HepG2 (cell line): ENCODE results near the gene ADAMTS17. TPM values are rescaled to one million over a fixed set of nuclear protein-coding genes. Genes with fewer than 3 reads are reported as not detected.

Experiments
- ATAC-seq: fragments of 200-7000 bp; cut with Tn5 transposase; 3 replicates; pipeline ENCODE4 v1.9.1; 2020; ENCODE audit warnings: mild to moderate bottlenecking, moderate library complexity
- BruUV-seq: library from RNA; stranded (reverse); fragments of 400-500 nt; replicated peaks from 2 replicates; lab custom pipeline; 2021; lab: Mats Ljungman, UMichigan
- CTCF ChIA-PET: fragments of 300-600 bp; formaldehyde crosslinking; extraction: SDS; loops from one replicate; lab custom pipeline; 2021; ENCODE audit warnings: low total read pairs, inconsistent platforms, low intra/inter-chr PET ratio; lab: Yijun Ruan, JAX
- POLR2A ChIA-PET: fragments of 350-600 bp; sonication (Branson Sonifier 250); formaldehyde crosslinking; loops from one replicate; lab custom pipeline; 2020; ENCODE audit warnings: antibody characterized with exemption, inconsistent platforms; lab: Yijun Ruan, JAX
- DNase-seq: peaks from one replicate; pipeline ENCODE4 v3.0.0-alpha.2; 2015; ENCODE audit warnings: low spot score
- FAIRE-seq: peaks from 3 replicates; lab custom pipeline; 2011; peaks lifted over from hg19 to GRCh38; lab: Jason Lieb, UNC
- H2AFZ ChIP-seq: one replicate; pipeline ENCODE4 v1.6.1; 2011; ENCODE audit warnings: low read length, inconsistent platforms
- H3K27ac ChIP-seq: fragments of 300-600 bp; 3 replicates; pipeline ENCODE4 v1.8.0; 2011; ENCODE audit warnings: mixed run types, mild to moderate bottlenecking, mixed read lengths, low read length, inconsistent platforms; ENCODE audit not compliant: insufficient read depth; ENCODE audit errors: extremely low read length
- H3K27me3 ChIP-seq, 2 experiments: fragments of 200-600 bp in 1 of 2; 2 replicates in 1 of 2; 3 replicates in 1 of 2; pipeline versions ENCODE4 v1.6.0 to v1.8.0; 2011; ENCODE audit warnings: low read length in 2 of 2, mild to moderate bottlenecking in 2 of 2, moderate library complexity in 2 of 2, inconsistent platforms in 1 of 2; ENCODE audit not compliant: insufficient read depth in 2 of 2, control insufficient read depth in 1 of 2
- H3K36me3 ChIP-seq, 2 experiments: fragments of 200-600 bp in 1 of 2; replicated peaks in 1 of 2; 2 replicates in 1 of 2; 3 replicates in 1 of 2; pipeline versions ENCODE4 v1.5.1 to v1.8.0; 2011; ENCODE audit warnings: low read length in 2 of 2, inconsistent platforms in 1 of 2; ENCODE audit not compliant: insufficient read depth in 2 of 2, control insufficient read depth in 1 of 2
- H3K4me1 ChIP-seq: 2 replicates; pipeline ENCODE4 v1.5.1; 2012; ENCODE audit warnings: low read length, inconsistent platforms; ENCODE audit not compliant: insufficient read depth
- H3K4me2 ChIP-seq: 2 replicates; pipeline ENCODE4 v1.6.0; 2011; ENCODE audit warnings: low read depth, low read length, inconsistent platforms
- H3K4me3 ChIP-seq, 3 experiments: fragments of 200-600 bp in 1 of 3; sonication (generic), shearing (Covaris generic) in 1 of 3; replicated peaks in 1 of 3; 2 replicates each; pipeline ENCODE4 v1.5.1; 2011 to 2016; ENCODE audit warnings: low read length in 3 of 3, inconsistent platforms in 2 of 3, low read depth in 2 of 3, mild to moderate bottlenecking in 2 of 3, control low read depth in 1 of 3, mixed read lengths in 1 of 3; ENCODE audit not compliant: insufficient read depth in 1 of 3
- H3K79me2 ChIP-seq: one replicate; pipeline ENCODE4 v1.6.1; 2011; ENCODE audit warnings: low read length, inconsistent platforms; ENCODE audit not compliant: insufficient read depth
- H3K9ac ChIP-seq: 2 replicates; pipeline ENCODE4 v1.6.0; 2011; ENCODE audit warnings: mild to moderate bottlenecking, low read depth, low read length, inconsistent platforms; ENCODE audit not compliant: insufficient read depth
- H3K9me3 ChIP-seq: 2 replicates; pipeline ENCODE4 v1.5.1; 2012; ENCODE audit warnings: mild to moderate bottlenecking, low read length
- H4K20me1 ChIP-seq: 2 replicates; pipeline ENCODE4 v1.6.0; 2011; ENCODE audit warnings: inconsistent platforms, mild to moderate bottlenecking, low read length, moderate library complexity; ENCODE audit not compliant: insufficient read depth
- AGO1 ChIP-seq: fragments of 200-400 bp; formaldehyde crosslinking; IDR thresholded peaks from 2 replicates; pipeline ENCODE4 v1.6.1; 2017; ENCODE audit warnings: mild to moderate bottlenecking, low read depth, low read length, moderate library complexity; ENCODE audit not compliant: poor library complexity, severe bottlenecking
- ATAD3A ChIP-seq: sonication (generic); formaldehyde crosslinking; IDR thresholded peaks from 2 replicates; pipeline ENCODE4 v1.4.0; 2020; ENCODE audit warnings: missing genetic modification reagents
- DR1 ChIP-seq: sonication (generic); formaldehyde crosslinking; IDR thresholded peaks from 2 replicates; pipeline ENCODE4 v1.8.0; 2021; ENCODE audit warnings: mild to moderate bottlenecking, missing genetic modification reagents, inconsistent platforms
- FOXC1 ChIP-seq: sonication (generic); formaldehyde crosslinking; IDR thresholded peaks from 2 replicates; pipeline ENCODE4 v1.8.0; 2022; ENCODE audit warnings: mild to moderate bottlenecking, missing genetic modification reagents, borderline replicate concordance
- HNRNPK ChIP-seq: fragments of 200-400 bp; formaldehyde crosslinking; IDR thresholded peaks from 2 replicates; pipeline ENCODE4 v1.6.1; 2018; ENCODE audit warnings: low read length, low read depth, moderate library complexity, mild to moderate bottlenecking; ENCODE audit not compliant: poor library complexity, severe bottlenecking
- KLF11 ChIP-seq: IDR thresholded peaks from 2 replicates; pipeline ENCODE4 v1.6.1; 2016; ENCODE audit warnings: missing compliant biosample characterization
- NAIF1 ChIP-seq: sonication (generic); formaldehyde crosslinking; IDR thresholded peaks from 2 replicates; pipeline ENCODE4 v1.5.0; 2020; ENCODE audit warnings: mild to moderate bottlenecking, missing genetic modification reagents, borderline replicate concordance
- RFX1 ChIP-seq: fragments of 450-650 bp; IDR thresholded peaks from 2 replicates; pipeline ENCODE4 v1.6.1; 2017
- SNRNP70 ChIP-seq: fragments of 200-400 bp; formaldehyde crosslinking; IDR thresholded peaks from 2 replicates; pipeline ENCODE4 v1.6.1; 2017; ENCODE audit warnings: mild to moderate bottlenecking, low read depth, low read length, moderate library complexity
- ZBTB7A ChIP-seq: sonication (generic); formaldehyde crosslinking; IDR thresholded peaks from 2 replicates; pipeline ENCODE4 v1.8.0; 2022; ENCODE audit warnings: mild to moderate bottlenecking, missing genetic modification reagents
- ZNF431 ChIP-seq: sonication (generic); formaldehyde crosslinking; IDR thresholded peaks from 2 replicates; pipeline ENCODE4 v1.9.0; 2022; ENCODE audit warnings: missing genetic modification reagents, low read depth, mild to moderate bottlenecking, borderline replicate concordance
- ZNF660 ChIP-seq: sonication (generic); formaldehyde crosslinking; IDR thresholded peaks from 2 replicates; pipeline ENCODE4 v1.5.1; 2020; ENCODE audit warnings: mild to moderate bottlenecking, low read depth, missing genetic modification reagents, borderline replicate concordance
- ZNF674 ChIP-seq: sonication (generic); formaldehyde crosslinking; IDR thresholded peaks from 2 replicates; pipeline ENCODE4 v1.5.0; 2020; ENCODE audit warnings: low read depth, mild to moderate bottlenecking, missing genetic modification reagents
- WGBS: methylation state at CpG from one replicate; pipeline ENCODE4 v1.1.6; 2017; ENCODE audit warnings: low lambda C conversion rate; 5-methylcytosine and 5-hydroxymethylcytosine counted together
- in situ Hi-C: cut with HindIII; loops from 2 replicates; pipeline ENCODE4 v1.10.0; 2017; ENCODE audit warnings: low pct_unique_long_range_greater_than_20kb; ENCODE audit not compliant: extremely low pct_ligation_motif_present
- intact Hi-C: fragments of 100-400 bp; cut with micrococcal nuclease; formaldehyde crosslinking; loops from one replicate; pipeline ENCODE4 v1.10.0; 2022; ENCODE audit not compliant: unreplicated experiment
- polyA plus RNA-seq, 8 experiments: library from polyadenylated mRNA; depleted of rRNA in 3 of 8; stranded (reverse) in 7 of 8; unstranded in 1 of 8; fragments of >200 nt; fragmentation: Illumina TruSeq in 4 of 8; extraction: Trizol in 4 of 8; gene quantifications; 2 replicates each; pipeline versions ENCODE4 v1.2.1 to v1.2.3, GENCODE V29; 2011 to 2016; ENCODE audit warnings: low read depth in 4 of 8, missing spikeins in 1 of 8, mixed read lengths in 1 of 8; ENCODE audit not compliant: insufficient read depth in 1 of 8
- total RNA-seq, 5 experiments: library from RNA; depleted of rRNA; stranded (reverse); fragments of >200 nt; fragmentation: Illumina TruSeq; extraction: Trizol; gene quantifications; 2 replicates each; pipeline ENCODE4 v1.2.3, GENCODE V29; 2016; ENCODE audit warnings: low read depth in 1 of 5
- TF ChIP-seq, protein P1 (sequence below): sonication (generic); formaldehyde crosslinking; IDR thresholded peaks from 2 replicates; pipeline ENCODE4 v1.4.0; 2020; ENCODE audit warnings: mild to moderate bottlenecking, missing genetic modification reagents

ADAMTS17 gene
- total and polyA plus RNA-seq, 2 of the 13 experiments (the other 11 are each of a cell fraction or from before 2014, with no cell fraction given), result 0.02 to 0.04 TPM

GRCh38 chr15:100011235-100011634, 330.5 kb downstream of the ADAMTS17 start:
- no peak overlapping the region for H3K4me2 ChIP-seq
- H3K4me1 ChIP-seq, result no peaks in the 10 kb centered on the region
- FAIRE-seq (no peak), DNase-seq (no peak), ATAC-seq (no peak)
- no peaks in the 10 kb centered on the region for H3K79me2 ChIP-seq
- no peak overlapping the region for H3K9ac ChIP-seq
- no TSS peak for BruUV-seq
- H3K36me3 ChIP-seq, result no peaks in the 10 kb centered on the region
- ChIA-PET POLR2A (no interaction called here), CTCF (no interaction called here)
- TF ChIP-seq ZBTB7A, result no peak
- TF ChIP-seq HNRNPK, result peak; percentile 82
- H2AFZ ChIP-seq, result no peak overlapping the region
- H3K4me3 ChIP-seq, result no peak overlapping the region
- in situ Hi-C loops, result no loop called here
- no peak overlapping the region for H3K27ac ChIP-seq
- H3K27me3 ChIP-seq, result no peaks in the 10 kb centered on the region
- 5% methylated on average over 1 of the region's 1 CpG for WGBS
- H4K20me1 ChIP-seq, result no peaks in the 10 kb centered on the region
- intact Hi-C loops, result no loop called here
- no peaks in the 10 kb centered on the region for H3K9me3 ChIP-seq

DNA sequence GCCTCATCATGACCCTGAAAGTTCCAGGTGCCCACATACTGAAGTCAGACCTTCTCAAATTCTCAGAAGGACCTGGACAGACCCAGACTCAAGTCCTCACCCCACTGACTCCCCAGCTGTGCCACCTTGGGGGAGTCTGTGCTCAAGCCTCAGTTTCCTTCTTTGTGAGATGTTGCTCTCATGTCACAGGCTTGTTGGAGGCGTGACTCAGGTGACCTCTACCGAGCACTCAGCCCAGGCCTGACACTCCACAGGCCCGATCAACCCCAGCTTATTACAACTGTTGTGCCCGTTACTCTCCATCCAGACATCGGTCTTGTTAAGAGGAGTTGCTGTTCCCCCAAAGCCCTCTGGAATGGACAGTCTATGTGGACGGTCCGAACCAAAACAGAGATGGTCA, 332.4 kb downstream of the ADAMTS17 start:
- WGBS, result 36% methylated on average over 5 of the region's 7 CpGs
- TF ChIP-seq SNRNP70, result no peak
- no peak for TF ChIP-seq RFX1
- TF ChIP-seq NAIF1 (CRISPR knock-in tag), result no peak
- TF ChIP-seq ZNF431, result no peak
- TF ChIP-seq FOXC1, result no peak
- TF ChIP-seq ZNF674 (CRISPR knock-in tag), result no peak
- TF ChIP-seq KLF11 (CRISPR knock-in tag), result no peak
- no peak for TF ChIP-seq ATAD3A (CRISPR knock-in tag)
- TF ChIP-seq, protein P1, sequence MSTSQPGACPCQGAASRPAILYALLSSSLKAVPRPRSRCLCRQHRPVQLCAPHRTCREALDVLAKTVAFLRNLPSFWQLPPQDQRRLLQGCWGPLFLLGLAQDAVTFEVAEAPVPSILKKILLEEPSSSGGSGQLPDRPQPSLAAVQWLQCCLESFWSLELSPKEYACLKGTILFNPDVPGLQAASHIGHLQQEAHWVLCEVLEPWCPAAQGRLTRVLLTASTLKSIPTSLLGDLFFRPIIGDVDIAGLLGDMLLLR, result no peak
- no peak for TF ChIP-seq AGO1
- no peak for TF ChIP-seq ZNF660 (CRISPR knock-in tag)
- TF ChIP-seq DR1, result no peak

More for the DNA sequence above, 332.4 kb downstream of the ADAMTS17 start:
- in situ Hi-C loops, result no loop called here
- DNase-seq (no peak), FAIRE-seq (no peak), ATAC-seq (no peak)
- POLR2A ChIA-PET, result no interaction called here
- Histone ChIP-seq H3K27ac (no peak overlapping the region), H3K9me3 (no peaks in the 10 kb centered on the region), H3K36me3 (no peaks in the 10 kb centered on the region), H3K79me2 (no peaks in the 10 kb centered on the region), H3K4me3 (no peak overlapping the region), H4K20me1 (no peaks in the 10 kb centered on the region), H2AFZ (no peak overlapping the region), H3K4me2 (no peak overlapping the region), H3K9ac (no peak overlapping the region), H3K27me3 (no peaks in the 10 kb centered on the region), H3K4me1 (no peaks in the 10 kb centered on the region)
- intact Hi-C loops, result no loop called here
- CTCF ChIA-PET, result no interaction called here
- no TSS peak for BruUV-seq
